ENCODE results near the gene MRGPRE.

Gene MRGPRE

DNA sequence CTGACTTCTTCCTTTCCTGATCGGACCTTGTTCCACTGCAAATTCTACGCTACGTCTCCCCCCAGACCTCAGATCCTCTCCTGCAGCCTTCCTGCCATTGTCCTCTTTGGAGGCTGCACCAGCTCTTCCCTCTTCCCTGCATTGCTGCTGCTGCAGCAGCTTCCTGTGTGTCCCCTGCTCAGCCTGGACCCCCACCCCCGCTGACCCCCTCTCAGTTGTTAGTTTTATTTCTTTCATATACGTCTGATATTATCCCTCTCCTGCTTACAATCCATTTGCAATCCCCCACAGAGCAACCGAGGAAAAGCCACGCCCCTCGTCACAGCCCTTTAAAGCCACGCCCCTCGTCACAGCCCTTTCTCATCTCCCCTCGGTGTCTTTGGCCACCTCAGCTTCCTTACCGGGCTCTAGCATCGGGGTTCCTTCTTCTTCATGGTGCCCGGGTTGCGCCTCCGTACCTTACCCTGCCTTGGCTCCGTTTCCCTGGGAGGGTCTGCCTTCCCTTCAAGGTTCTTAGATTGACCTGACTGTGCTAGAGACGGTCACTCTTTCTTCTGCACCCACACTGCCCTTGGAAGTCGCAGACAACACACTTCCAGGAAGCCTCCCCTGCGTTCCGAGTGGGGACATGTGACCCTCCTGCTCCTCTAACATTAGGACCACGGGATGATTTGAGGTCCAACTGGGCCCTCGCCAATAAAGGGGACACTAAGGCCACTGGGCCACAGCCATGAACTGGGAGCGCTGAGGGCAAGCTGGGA, 18.4 kb downstream of the MRGPRE start:
- DNase-seq = no peak

DNA sequence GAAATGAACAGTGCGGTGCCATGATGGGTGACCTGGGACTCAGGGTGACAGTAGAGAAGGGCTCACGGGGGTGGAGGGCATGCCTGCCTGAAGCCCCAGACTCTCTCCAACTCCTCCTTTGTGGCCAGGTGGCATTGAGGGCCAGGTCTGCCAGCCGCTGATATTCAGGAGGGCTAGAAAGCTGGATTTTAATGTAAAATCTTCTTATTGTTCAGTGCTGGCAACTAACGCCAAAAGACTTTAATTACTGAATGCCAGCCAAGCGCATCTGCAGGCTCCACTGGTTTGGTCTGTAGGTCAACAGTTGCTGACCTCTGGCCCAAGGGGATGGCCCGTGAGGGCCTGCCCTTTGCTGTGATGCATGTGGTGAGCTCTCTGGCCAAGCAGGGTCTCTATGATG, 23.9 kb downstream of the MRGPRE start:
- DNase-seq = no peak

DNA sequence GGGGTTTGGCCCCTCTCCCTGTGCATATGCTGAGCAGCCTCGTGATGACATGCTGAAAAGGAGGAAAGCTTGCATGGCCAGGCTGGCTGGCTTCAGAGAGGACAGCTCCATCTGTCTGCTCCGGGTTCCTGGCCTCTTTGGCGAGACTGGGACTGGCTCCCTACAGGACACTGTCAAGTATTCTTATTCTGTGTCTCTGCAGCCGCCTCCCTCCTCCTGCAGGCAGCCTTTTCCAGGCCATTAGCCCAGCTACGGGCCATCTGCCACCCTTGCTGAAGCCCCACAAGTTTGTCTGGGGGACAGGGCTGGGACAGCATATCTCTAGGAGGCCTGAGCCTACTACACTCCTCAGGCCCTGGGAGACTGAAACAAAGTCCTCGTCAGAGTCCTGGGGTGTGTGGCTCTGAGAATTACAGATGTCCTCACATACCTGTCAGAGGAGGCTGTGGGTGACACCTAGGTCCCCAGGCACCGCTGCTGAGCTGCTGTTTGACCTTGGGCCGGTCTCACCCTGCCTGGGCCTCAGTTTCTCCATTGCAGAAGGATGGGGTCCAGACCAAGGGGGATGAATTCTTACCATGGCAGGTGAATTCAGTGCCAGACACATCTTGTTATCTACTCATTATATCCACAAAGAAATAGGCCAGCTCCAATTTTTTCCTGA, 24.6 kb downstream of the MRGPRE start:
- DNase-seq = no peak

DNA sequence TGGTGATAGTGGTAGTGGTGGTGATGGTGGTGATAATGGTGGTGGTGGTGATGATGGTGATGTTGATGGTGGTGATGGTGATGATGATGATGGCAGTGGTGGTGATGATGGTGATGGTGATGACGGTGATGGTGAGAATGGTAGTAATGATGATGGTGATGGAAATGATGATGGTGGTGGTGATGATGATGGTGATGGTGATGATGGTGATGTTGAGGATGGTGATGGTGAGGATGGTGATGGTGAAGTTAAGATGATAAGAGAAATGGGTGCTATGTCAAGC, 25.4 kb downstream of the MRGPRE start:
- DNase-seq = no peak

DNA sequence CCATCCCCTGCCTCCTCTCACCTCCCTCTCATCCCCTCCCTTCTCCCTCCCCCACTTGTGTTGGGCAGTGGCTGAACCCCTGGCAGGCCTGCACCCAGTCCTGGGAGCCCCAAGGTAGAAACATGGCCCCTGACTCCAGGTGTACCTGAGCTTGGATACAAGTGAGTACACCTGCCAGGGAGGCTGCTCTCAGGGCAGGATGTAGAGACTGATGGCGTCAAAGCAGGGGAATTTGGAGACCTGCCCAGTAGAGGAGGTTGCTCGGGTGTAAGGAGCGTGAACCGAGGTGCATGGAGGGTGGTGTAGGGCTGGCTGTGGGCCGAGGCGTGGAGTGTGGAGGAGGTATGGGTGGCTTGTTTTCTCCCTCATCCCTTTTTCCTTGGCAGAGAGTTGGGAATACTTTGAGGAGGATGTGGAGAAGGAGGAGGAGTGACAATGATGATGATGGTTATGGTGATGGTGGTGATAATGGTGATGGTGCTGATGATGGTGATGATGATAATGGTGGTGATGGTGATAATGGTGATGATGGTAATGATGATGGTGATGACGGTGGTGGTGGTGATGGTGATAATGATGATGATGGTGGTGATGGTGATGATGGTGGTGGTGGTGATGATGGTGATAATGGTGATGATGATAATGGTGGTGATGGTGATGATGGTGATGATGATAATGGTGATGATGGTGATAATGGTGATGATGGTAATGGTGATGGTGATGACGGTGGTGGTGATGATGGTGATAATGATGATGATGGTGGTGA, 25.9 kb downstream of the MRGPRE start:
- no peak for DNase-seq

DNA sequence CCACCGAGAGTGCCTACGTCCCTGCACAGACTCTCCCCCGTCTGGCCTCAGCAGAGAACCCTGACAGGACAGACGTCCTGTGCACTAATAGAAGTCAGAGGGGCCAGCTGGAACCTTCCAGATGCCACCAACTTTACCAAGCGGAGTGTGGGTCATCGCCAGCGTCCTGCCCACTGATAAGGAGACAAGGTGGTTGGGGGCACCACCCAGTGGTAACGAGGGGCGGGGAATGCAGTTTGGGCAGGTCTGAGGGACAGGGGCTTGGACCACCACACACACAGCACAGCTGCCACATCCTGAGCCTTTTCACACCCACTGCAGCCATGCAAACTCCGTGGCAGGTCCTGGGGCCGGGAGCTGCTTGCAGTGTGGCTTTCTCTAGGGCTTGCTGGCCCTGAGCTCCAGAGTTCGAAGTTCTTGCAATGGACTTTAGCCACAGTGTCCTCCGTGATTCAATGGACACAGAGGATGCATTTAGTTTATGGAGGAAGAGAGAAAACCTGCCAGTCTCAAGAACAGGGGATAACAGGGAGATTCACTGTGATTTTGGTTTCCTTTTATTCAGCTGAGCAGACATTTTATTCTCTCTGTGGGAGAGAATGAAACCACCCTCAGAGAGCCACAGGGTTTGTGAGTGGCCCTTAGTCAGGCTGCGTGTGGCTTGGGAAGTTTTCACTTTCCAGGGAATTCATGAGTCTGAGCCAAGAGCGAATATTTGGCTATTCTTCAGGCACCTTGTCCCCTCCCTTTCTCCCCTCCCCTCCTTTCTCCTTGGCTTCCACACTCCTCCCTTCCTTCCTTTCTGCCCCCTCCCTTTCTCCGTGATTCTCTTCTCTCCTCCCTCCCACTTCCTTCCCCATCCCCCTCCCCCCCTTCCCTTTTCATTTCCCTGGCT, 26.7 kb downstream of the MRGPRE start:
- no peak for DNase-seq

DNA sequence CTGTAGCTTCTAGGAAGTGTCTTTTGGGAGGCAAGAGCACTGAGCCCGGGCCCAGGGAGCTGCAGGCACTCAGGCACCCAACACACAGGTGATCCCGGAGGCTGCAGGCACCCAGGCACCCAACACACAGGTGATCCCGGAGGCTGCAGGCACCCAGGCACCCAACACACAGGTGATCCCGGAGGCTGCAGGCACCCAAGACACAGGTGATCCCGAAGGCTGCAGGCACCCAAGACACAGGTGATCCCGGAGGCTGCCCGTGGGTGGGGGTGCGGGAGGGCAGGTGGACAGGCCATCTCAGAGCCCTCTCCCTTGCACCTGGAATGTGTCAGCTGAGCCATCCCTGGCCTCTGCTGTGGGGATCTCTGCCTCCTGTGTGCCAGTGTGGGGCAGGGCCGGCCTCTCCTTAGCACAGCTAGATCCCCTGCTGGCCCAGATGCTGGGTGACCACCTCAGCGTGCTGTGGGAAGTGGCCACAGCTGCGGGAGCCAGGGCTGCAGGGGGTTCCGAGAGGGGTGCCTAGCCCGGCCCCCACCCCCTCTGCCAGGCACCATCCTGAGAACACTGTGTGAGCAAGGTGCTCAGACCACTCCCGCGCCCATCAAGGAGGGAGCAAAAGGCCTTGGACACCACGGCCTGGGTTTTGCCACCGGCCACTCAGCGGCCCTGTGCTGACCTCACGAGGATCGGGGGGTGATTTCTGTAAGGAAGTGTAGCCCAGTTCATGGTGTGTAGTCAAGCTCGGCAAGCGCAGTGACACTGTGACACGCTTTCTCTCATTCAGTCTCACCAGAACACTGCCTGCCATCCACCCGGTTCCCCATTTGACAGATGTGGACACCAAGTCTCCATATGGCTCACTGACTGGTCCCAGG, 27.8 kb downstream of the MRGPRE start:
- no peak for DNase-seq

DNA sequence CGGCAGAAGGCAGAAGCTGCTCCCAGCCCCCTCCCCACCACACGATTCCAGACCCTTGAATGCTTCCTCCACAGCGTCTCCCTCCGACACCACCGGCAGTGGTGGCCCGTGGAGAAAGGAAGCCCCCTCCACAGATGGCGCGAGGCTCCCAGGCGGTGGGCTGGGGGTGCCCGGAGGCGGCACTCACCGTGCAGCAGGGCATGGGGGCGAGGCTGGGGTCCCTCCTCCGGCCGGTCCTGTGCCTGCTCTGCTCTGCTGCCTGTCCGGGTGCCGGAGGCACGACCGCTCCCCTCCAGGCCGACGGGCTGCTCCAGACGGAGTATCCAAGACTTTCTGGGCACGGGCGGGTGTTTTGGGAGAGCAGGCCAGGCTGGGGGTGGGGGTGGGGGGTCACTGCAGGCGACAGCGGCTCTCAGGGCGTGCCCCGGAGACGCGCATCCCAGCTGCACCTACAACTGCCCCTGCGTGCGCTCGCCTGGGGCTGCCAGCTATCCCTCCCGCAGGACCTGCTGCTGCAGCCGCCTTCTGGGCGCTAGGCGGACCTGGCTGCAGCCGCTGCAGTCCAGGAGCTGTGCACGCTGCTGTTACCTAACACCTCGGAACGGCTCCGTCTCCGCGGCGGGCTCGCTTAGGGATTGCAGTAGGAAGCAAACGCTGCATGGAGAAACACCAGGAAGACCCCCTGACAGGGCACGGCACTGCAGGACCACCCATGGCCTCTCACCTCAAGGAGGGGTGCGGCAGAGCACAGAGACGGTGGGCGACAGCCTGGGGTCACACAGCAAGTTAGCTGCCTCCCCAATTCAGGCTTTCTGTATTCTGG, 28.8 kb downstream of the MRGPRE start:
- no peak for DNase-seq

DNA sequence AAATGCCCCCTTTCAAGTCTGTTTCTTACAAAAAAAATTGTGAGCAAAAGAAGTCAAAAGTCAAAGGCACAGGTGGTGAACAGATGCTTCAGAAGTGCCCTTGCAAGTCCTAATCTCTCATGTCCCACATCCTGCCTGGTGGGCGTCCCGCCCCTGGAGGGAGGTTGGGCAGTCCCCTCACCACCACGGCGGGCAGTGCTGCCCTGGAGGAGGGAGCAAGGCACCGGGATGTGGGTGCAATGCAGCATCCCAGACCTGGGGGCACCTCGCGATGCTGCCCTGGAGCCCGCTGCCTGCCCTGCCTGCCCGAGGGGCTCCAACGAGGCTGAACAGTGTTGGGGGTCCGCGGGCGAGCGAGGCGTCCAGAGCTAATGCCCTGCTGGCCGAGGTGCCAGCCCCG, 29.5 kb downstream of the MRGPRE start:
- no peak for DNase-seq

DNA sequence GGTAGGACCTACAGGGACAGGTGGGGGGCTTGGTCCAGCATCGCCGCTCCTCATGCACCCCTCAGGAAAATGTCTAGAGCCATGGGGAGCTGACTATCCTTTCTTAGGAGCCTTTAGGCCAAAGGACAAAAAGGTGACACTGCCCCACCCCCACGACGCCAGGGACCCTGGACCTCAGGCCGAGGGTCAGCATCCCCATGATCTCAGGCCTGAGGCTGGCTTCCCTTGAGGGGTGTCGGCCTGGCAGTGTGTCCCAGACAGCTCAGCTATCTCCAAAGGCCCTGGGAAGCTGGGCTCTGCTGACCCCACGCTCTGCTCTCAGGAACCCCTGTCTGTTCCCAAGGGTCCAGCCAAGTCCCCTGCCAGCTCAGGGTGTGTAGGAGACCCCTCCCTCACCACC, 29.9 kb downstream of the MRGPRE start:
- DNase-seq = no peak

DNA sequence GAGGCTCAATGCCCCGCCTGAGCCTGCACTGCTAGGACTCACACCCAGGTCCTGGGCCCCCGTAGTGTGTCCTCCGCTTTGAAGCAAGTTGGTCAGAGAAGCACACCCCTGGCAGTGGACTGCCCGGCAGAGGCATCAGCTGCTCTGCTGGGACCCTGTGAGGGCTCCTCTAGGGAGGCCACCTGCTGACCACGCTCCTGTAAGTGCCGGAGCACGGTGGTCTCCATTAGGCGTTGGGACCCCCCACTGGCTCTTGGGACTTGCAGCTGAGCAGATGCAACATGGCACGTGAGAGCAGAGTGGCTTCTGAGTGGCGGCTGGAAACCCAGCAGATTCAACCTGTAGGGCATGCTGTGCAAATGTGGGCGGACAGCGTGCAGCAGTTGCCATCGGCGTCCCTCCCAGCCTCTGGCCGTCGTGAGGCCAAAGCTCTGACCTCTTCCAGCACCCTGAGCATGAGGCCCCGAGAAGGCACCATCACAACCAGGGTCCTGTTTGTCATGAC, 30.5 kb downstream of the MRGPRE start:
- no peak for DNase-seq

DNA sequence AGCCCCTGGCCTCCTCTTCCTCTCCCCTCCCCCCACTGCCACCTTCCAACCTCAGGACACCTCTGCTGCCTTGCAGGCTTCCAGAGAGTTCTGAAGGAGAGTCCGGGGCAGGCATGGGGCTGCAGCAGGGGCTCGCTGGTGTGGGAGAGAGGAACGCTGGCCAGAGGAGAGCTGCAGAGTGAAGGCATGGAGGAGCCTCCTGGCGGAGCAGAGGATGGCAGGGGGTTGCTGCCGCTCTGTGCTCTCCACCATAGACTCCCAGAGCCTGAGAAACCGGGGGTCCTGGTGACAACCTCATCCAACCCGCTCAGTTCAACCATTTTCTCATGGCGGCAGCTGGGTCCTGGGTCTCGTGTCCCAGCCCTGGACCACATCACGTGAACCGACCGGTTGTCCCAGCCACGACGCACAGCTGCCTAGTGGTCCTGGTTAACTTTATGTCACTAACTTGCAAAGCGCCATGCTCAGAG, 31.1 kb downstream of the MRGPRE start:
- DNase-seq = no peak

DNA sequence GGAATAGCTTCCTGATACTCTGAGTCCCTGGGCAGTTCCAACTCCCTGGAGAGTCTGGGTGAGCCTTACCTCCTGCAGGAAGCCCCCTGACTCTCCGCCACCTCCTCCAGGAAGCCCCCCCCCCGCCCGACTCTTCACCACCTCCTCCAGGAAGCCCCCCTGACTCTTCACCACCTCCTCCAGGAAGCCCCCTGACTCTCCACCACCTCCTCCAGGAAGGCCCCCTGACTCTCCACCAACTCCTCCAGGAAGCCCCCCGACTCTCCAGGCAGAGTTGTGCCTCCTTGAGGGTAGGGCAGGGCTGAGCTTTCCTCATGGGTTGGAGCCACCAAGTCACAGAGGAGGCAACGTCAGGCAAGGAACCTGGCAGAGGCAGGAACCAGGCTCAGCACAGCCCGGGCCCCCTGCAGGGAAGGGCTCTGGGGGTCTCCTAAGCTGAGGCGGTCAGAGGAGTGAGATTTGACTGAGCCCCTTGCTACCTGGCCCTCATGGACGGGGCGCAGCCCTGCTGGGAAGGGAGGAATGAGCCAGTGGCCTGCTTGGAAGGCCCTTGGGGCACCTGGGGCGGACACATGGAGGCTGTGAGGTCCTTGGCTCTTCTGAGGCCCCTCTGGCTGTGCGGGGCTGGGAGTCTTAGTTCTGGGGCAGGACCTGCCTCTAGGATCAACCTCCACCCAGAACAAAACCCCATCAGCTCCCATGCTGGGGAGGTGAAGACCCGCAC, 31.7 kb downstream of the MRGPRE start:
- no peak for DNase-seq

DNA sequence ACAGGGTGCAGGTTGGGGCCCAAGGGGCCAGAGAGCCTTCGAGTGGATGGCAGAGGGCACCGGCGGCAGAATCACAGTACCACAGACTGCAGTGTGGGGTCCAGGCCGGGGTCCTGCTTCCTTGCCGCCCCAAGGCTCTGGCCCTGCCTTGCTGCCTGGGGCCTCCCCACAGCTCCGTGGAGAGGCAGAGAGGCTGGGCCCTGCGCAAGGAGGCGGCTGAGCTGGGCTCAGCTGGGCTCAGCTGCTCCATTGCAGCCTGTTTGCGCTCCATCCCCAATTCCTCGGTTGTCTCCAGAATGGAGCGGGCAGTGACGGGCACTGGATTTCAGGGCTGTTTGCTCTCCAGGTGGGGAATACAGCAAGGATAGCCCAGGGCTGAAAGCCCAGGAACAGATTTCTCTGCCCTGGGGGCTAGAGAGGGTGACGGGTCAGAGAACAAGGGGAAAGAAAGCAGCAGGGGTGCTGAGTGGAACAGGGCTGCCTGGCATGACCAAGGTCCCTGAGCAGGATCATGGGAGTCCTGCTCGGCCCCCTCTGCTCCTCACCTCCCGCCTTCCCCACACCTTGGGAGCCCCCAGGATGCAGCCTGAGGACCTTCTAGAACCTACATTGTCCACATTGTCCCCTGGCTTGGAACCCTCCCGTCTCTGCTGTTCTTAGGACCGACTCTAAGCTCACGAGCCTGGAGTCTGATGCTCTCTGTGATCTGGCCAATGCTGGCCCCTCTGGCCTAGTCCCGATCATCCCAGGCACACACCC, 32.5 kb downstream of the MRGPRE start:
- no peak for DNase-seq

DNA sequence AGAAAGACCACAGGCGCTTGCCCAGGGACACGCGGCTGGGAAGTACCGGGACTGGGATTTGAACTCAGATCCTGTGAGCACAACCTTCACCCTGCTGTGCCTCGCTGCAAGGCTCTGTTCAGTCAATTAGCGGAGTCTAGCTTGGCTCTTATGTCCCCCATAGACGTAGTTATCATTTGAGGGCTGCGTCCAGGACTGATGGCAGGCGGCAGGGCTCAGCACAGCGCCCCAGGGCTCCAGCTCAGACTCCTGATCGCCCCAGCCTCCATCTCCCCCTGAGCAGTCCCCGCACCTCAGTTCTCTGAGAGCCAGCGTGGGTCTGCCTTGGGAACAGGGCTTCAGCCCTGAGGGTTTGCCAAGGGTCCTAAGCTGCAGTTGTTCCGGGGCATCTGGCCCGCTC, 33.4 kb downstream of the MRGPRE start:
- no peak for DNase-seq

DNA sequence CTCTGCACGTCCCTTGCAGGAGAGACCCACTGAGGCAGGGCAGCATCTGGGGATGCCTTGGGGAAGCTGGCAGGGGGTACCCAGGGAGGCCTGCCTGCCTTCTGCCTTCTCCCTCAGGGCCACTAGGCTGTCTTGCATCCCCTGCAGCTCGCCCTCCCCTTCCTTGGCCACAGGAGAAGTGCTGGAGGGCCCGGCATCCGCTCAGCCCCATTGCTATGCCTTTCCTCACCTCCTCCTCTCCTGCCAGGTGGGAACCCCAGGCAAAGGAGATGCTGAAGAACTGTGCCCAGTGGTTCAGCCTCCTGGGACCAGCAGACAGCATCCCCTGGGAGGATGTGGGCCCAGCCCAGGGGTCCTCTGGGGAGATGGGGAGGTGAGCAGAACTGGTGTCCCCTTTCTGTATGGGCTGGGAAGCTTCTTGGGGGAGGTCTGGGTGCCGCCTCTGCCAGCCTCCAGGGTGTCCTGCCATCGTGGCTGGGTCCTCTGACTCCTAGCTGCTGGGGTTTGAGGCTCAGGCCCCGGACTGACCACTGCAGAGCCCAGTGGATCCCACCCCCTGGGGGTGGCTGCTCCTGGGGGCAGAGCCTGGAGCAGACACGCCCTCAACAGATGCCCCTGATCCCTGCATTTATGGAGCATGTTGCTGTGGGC, 34.2 kb downstream of the MRGPRE start:
- DNase-seq = no peak

DNA sequence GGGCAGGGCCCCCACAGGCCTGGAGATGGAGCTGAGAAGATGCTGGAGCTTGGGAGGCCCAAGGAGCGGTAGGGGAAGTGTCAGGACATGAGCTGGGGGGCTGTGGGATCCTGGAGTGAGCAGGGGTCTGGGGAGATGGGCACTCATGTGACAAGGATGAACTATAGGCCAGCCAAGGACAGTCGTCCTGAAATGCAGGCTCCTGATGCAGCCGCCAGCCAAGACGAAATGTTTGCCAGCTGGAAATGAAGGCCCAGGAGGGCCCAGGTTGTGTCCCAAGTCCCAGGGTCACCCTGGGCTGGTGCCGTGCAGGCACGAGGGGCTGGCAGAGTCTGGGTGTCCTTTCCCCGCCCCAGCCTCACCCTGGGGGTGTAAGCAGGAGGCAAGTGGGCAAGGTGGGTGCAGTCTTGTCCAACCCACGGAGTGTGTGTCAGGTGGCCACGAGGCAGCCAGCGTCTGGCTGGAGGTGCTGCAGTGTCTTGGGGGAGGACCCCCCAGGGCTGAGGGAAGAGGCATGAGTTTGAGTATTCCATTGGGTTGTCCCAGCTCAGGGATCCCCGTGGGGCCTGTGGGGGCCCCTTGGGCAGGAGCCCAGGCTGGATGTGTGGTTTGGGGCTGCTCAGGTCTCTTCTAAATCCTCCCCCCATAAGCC, 35.0 kb downstream of the MRGPRE start:
- DNase-seq = no peak

All from activated CD4-positive, alpha-beta T cell treated with anti-CD3 and anti-CD28 coated beads for 48 hours (primary cell).